SK-N-MC (cell line): Measurements from ENCODE around the gene DOK5.

Experiments
- EZH2 ChIP-seq: fragments of 200-600 bp; sonication (generic); IDR thresholded peaks from one replicate; pipeline ENCODE4 v1.6.1; 2017; ENCODE audit warnings: antibody characterized with exemption
- FOXP2 ChIP-seq: optimal IDR thresholded peaks from 2 replicates; pipeline ENCODE3; 2011; ENCODE audit warnings: mild to moderate bottlenecking, moderate library complexity; ENCODE audit not compliant: insufficient read depth; ENCODE audit errors: extremely low read length, control extremely low read depth
- POLR2AphosphoS5 ChIP-seq: IDR thresholded peaks from 2 replicates; pipeline ENCODE4 v1.6.1; 2012; ENCODE audit warnings: mild to moderate bottlenecking, low read depth, low read length, borderline replicate concordance

DNA sequence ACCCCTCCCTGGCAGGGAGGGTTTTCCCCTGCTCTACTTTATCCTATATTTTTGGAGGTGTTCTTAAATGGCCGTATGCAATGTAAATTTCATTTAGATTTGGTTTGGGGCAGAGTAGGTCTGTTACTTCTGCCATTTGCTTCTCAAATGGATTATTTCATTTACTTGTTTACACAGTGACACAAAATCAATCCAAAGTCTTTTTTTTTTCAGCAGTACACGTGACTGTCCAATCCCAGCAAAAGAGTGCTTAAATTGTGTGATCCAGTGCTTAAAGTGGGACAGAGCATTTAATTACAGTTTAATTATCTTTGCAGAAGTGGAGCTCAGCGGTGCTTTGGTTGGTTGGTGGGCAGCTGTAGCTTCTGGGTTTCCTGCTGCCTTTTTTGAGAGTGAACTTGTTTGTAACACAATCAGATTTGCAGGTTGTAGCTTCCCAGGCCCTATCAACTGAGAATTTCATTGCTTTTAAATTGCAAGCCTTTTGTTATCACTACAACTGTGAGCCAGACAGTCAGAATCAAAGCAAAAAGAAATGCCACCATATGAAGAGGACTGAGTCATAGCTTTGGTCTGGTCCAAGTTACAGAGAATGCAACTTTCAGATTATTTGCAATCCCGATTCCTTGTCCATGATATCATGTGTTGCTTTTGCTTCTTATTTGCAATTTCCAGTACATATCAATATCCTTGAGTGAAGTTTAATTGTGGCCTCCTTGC, 216.9 kb downstream of the DOK5 start:
- TF ChIP-seq EZH2 (no peak), POLR2AphosphoS5 (no peak), FOXP2 (no peak)
